ENCODE results near the gene STX16.

STX16 gene

DNA sequence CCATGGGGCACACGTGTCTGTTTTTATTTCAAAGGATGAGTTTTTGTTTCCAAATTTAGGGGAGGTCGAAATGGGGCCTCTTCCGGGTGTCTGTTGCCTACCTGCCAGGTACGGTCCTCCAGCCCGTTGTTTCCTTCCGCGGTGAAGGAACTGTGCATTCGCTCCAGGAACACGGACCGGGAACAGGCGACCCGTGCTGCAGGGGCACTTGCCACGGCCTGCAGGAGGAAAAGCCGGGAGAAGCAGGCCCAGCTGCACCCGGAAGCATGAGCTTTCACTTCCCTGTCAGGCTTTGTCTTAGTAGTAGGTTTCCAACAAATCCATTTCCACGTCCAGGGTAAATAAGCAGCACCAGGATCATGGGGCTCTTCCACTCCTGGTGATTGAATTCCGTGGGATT is 24.6 kb downstream of the STX16 start:
- DNase-seq (ENCODE audit: low spot score), result no peak

DNA sequence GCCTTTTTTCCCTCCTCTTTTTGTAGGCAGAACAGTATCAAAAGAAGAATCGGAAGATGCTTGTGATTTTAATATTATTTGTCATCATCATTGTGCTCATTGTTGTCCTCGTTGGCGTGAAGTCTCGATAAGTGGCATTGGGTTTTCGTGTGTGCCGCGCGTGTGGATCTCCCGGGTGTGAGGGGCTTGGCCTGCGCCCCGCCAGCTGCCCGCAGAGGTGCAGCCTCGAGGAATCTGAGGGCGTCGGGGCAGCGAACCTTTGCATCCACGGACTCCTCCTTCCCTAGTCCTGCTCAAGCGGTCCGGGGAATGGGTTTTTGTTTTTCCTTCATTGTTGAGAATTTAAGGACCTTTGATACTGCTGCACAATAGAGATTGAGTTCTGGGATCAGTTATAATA is 25.1 kb downstream of the STX16 start:
- DNase-seq (ENCODE audit: low spot score), result no peak

DNA sequence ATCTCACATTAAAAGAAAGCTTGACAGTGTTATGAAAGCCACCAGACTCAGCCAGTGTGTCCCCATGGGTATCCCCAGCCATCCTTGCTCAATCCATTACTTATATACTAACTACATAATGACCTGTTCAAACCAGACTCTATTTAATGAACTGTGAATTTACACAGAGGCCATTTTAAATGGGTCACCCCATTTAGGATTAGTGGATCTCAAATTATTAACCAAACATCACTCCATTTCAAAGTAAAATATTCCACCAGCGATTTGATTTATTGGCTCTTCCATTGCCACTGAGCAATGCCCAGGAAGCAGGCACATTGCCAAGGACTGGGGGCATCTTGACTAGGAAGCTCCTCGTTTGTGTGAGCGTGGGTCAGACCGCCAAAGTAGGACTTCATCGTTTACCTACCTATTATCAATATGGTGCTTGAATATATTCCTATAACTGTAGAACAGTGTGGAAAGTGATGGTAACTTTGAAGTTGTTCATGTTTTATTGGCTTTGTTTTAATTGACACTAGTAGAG is 26.1 kb downstream of the STX16 start:
- DNase-seq (ENCODE audit: low spot score), result no peak

DNA sequence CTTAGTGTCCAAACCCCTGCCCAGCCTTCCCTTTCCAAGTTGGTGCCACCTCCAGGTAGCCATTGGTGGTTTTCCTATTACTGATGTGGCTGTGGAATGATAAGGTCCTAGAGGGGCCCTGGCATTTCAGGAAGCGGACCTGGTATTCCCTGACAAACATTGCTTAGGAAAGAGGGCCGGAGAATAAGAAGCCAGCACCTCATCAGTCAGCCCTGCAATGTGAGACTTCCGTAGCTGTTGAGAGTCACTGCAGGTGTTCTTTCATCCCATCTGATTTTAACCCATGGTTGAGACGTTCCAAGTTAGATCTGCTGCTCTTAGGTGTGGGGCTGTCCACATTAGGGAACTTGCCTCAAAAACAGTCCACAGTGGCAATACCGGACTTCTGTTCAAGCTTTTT is 26.7 kb downstream of the STX16 start:
- DNase-seq (ENCODE audit: low spot score), result no peak

DNA sequence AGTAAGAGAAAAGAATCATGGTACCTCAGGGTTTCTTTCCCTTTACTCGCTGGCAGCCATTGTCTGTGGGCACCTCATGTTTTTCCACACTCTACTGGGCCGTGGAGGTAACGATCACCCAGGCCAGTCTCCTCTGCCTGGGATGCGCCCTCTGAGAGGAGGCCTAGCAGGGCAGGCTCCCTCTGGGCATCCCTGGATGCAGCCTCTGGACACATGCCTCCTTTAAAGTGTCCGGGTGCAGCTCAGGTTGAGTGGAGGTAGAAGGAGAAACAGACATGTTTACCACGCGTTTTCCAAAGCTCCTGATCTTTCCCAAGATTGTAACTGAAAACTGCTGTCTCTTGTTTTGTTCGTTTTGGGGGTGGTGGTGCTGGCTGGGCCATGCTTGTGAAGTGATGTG is 27.7 kb downstream of the STX16 start:
- DNase-seq (ENCODE audit: low spot score), result no peak

DNA sequence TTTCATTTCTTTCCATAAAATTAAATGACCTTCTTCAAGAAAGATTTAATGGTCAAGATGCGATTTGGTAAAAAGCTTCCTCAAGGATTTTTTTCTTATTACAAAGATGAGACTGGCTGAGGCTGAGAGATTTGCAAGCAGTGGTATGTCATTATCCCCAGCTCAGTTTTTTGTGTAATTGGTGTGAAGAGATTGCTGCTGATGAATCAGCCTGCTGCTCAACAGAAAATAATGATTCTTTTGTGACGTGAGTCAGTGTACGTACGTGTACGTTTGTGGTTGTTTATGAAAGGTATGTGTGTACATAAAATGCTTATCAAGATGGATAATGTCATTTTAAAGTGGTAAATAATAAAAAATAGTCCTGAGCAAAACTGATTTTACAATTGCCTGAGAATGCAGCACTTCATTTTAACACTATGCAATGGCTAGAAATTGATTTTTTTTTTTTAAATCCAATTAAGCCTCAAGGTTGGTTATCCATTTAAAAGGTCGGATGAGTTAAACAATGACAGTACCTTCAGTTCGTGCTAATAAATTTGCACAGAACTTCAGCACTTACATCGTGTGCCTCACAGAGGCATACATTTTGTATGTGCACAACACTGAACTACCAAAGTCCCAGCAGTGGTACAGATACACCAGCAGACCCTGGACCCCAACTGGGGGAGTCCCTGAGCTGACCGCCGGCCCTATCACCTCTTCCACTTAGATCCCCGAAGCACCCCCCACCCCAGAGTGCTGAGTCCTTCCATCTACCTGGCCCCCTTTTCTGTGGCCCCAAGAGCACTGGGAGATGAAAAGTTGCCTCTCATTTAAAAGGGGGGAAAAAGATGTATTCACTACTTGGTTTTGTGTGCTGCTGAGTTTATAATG is 31.8 kb downstream of the STX16 start:
- no peak for DNase-seq (ENCODE audit: low spot score)

DNA sequence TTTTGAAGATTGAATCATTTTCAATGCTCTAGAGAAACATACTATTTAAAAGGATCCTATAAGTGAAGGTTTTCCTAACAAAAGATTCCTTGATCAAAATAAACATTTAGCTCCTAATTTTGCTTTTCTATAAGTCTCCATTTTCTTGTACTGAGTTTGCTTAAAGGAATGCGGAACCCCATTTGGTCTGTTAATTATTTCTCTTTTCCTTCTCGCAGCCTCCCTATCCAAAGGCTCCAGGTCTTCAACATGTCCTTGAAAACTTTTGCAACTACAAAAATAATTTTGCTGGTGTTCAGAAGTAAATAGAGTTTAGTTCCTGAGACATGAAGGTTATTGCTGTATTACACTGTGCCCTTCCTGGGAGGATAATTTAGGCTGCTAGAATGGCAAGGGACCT is 33.2 kb downstream of the STX16 start:
- no peak for DNase-seq (ENCODE audit: low spot score)

DNA sequence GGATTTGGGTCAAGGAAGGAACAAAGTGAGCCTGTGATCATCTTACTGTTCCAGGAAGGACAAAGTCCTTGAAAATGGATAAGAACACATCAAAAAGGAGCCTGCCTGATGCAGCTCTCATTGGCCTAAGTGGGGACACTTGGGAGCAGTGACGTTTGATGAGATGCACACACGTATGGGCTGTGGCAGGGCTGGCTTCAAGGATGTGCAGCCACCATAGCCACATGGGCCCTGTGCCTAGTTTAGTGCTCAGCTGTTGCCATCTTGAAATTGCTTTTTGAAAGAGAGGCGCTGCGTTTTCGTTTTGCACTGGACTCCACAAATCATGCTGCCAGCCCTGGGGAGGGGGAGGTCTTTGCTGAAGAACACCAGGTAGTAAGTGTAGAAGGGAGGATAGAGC is 34.9 kb downstream of the STX16 start:
- no peak for DNase-seq (ENCODE audit: low spot score)

DNA sequence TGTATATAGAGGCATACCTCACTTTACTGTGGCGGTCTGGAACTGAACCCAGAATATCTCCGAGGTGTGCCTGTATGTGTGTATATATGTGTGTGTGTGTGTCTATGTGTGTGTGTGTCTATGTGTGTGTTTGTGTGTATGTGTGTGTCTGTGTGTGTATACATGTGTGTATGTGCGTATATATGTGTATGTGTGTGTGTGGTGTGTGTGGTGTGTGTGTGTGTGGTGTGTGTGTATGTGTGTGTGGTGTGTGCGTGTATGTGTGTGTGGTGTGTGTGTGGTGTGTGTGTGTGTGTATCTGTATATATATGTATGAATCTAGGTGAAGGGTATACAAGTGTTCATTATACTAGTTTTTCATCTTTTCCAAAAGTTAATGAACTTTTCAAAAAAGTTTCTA is 37.3 kb downstream of the STX16 start:
- DNase-seq (ENCODE audit: low spot score), result no peak

DNA sequence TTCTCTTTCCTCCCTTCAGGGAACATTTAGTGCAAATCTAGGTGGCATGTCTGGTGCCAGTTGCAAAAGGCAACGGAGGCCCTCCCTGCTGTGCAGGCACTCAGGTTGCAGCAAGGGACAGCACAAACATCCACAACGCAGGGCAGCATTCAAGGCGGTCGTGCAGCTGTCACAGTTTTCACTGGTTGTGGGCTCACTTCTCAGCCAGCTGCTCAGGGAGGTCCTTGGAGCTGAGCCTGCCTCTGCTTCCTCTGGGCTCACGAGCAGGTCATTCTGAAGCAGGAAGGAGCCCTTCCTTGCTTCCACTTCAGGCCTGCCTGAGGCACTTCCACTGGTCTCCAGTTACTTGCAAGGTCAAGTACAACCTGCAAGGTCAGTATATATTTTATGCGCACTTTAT is 37.8 kb downstream of the STX16 start:
- DNase-seq (ENCODE audit: low spot score), result no peak

DNA sequence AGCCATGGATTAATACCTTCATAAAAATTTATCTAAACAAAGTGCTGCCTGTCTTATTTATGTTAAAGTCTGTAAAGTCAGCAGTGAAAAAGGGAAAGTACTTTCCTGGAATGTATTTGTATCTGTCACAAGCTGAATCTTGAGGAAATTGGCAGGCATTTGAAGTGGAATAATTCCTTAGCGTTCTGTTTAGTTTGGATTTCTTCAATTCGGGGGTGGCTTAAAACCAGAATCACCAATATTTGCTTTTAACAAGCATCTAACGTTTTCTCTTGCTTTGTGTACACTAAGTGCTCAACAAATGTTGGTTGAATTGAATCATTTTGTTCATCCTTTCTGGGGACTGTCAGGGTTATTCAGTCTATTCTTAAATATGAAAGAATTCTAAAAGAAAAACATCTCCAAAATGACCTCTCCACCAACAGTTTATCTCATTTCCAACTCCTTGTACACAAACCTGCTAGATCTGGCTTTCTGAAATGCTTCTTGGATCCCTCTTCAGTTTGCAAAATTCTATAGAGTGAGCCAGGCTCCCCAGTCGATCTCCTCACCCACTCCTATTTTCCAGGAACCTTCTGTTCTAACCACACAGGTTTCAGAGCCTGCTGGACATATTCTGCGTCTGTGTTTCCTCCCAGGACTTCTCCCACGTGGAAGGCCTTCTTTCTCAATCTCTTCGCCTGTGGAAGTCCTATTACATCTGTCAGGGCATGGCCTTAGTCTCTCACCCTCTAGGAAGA is 39.5 kb downstream of the STX16 start:
- DNase-seq (ENCODE audit: low spot score), result peak; percentile 62

DNA sequence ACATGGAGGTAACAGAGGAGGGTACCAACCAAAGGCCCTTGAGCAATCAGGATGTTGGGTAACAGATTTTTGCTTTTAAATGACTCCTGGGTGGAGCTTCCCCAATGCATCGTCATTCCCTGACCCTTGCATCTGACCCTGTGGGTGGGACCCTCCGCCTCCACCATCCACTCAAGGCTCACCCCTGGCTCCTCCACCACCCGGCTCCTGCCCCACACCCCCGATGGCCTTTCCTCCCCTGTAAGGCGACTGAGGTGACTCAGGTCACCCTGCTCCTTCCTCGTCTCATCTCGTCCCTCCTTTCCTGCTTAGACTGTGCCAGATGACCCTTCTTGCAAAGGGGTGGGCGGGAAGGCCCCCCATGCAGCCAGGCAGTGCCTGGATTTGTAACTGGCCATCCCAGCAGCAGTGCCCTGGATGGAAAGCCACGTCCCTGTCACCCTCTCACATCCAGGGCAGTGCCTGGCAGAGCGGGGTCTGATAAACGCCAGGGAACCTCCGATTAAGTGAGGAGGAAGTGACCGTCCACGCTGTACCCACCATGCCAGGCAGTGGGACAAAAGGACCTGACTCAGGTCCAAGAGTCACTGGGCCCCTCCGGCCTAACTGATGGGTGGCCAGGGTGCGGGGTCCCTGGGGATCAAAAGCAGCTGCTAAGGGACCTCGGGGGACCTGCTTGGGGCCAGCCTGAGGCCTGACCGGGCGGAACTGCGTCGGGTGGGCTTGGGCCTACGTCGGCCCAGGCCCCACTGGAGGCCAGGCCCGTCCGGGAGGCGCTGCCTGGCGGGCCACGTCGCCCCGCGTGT is 40.9 kb downstream of the STX16 start:
- DNase-seq (ENCODE audit: low spot score), result no peak

DNA sequence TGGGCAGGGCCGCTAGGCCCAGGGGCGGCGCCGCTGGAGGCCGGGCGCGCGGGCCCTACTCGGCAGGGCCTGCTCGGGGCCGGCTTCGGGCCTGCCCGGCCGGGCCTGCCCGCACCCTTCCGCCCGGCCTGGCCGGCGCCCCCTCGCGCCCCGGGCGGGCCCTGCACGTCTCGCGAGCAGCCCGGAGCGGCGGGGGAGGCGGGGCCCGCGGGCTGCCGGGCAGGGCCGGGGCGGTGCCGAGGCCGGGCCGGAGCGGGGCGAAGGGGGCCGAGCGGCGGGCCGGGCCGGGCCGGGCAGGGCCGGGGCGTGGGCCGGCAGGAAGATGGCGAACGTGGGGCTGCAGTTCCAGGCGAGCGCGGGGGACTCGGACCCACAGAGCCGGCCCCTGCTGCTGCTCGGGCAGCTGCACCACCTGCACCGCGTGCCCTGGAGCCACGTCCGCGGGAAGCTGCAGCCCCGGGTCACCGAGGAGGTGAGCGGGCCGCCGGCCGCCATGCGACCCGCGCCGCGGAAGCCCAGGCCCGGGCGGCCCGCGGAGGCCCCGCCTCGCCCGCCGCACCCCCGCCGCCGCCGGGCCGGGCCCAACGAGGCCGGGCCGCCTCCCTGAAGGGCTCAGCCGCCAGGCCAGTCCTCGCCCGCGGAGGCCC is 41.6 kb downstream of the STX16 start, which contains the start of gene NPEPL1:
Gene NPEPL1 (plus strand): TSS at position 222 of the 647 bp plus-strand sequence. CDS start 101 bp downstream, at position 323.
- peak; percentile 99 for DNase-seq (ENCODE audit: low spot score)

DNA sequence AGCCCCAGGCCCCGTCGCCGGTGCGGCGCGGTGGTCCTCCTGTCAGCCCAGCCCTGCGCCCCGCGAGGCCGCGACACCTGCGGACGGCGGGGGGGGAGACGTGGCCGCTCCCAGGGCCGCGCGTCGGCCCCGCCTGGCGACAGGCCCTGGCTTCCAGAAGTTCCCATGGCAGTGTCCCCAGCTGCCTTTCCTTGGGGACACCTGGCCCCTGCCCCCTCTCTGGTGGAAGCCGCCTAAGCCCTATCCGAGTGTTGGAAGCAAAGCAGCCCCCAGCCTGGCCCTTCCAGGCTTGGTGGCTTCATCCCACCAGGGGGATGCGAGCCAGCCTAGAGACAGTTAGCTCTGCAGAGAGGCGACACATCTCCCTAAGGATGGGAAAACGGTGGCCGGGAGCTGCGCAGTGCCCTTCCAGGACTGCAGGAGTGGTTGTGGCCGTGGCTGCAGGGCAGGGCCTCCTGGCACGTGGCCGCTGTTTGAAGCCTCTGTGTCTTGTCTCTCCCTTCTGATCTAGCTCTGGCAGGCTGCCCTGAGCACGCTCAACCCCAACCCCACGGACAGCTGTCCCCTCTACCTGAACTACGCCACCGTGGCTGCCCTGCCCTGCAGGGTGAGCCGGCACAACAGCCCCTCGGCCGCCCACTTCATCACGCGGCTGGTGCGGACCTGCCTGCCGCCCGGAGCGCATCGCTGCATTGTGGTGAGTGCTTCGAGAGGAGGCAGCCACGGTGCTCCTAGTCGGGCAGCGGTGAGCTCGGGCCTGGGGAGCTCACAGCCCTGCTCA is 42.3 kb downstream of the STX16 start:
- peak; percentile 49 for DNase-seq (ENCODE audit: low spot score)

DNA sequence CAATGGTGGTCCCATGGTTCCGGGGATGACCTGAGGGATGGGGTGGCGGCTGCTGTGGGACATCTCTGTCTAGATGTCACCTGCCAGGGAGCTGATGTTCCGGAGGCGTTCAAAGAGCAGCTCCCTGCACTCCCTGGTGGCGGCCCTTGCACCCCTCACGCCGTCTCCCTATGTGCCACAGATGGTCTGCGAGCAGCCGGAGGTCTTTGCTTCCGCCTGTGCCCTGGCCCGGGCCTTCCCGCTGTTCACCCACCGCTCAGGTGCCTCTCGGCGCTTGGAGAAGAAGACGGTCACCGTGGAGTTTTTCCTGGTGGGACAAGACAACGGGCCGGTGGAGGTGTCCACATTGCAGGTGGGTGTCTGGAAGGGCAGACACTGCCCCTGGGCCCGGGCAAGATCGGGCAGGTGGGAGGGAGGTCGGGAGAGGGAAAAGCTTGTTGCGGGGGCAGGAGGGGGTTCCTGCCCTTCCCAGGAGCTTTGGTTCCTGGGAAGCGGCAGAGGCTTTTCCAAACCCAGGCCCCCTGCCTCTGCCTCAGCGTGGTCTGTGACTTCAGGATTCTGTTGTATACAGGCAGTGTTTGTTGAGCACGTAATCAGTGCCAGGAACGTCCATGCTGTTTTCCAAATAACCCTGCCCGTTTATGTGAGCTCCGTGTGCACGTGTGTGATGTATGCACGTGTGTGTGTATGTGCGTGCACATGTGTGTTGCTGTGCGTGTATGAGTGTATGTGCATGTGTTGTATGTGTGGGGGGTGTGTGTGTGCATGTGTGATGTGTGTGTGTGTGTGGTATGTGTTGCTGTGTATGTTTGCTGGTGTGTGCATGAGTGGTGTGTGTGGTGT is 43.4 kb downstream of the STX16 start:
- no peak for DNase-seq (ENCODE audit: low spot score)

DNA sequence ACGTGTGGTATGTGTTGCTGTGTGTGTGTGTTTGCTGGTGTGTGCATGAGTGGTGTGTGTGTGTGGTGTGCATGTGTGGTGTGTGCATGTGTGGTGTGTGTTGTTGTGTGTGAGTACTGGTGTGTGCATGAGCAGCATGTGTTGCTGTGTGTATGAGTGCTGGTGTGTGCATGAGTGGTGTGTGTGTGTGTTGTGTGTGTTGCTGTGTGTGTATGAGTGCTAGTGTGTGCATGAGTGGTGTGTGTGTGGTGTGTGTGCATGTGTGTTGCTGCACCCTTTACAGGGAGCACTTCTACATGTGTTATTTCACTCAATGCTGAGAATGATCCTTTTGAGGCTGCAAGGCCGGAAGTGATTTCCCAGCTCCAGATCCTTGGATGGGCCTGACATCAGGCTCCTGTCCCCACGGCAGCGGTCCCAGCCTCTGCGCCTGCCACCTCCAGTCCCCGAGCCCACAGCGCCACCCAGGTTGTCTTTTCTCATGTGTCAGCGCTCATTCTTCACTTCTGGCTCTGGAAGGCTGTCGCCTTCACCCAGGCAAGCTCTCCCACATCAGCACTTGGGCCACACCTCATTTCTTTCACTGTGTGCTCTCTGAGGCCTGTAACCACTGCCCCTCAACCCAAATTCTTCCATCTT is 44.1 kb downstream of the STX16 start:
- no peak for DNase-seq (ENCODE audit: low spot score)

DNA sequence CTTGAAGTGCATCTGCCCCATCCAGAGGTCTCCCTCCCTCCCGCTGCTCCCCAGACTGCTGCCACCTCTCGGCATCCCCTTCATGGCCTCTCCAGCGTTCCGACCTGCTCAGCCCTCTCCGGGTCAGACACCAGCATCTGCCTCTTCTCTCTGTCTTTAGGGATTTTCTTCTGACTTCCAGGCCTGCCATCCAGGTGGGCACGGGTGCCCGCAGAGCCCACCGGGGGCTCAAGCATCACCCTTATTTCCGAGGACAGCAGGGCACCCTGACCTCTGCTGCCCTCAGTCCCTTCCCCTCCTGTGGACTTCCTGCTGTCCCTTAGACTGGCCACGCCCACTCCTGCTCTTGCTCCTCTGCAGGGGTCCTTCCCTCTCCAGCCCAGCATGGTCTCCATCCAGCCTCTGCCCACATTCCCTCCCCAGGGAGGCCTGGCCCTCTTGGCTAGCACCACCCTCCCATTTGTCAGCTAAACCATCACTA is 44.9 kb downstream of the STX16 start:
- DNase-seq (ENCODE audit: low spot score), result no peak

DNA sequence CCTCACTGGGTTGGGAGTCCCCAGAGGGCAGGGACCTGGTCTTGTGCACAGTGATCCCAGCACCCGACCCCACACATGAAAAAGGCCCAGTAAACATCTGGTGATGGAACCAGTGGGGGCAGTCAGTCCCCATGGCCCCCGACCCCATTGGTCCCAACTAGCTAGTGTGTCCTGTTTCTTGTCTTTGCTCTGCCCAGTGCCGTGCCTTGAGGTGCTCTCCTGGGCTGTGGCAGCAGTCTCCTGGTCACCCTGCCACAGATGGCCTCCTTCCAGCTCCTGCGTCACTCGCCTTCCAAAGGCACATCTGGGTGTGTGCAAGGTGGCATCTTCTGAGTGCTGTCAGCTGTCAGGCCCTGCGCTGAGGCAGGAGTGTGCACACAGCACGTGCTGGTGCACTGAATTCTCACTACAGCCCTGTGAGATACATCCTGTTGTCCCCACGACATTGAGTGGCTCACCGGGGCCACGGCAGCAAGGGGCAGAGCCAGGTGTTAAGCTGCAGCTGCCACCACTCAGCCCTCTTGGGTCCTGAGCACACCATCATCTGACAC is 45.4 kb downstream of the STX16 start:
- DNase-seq (ENCODE audit: low spot score), result no peak
